PC-9 (cell line): ENCODE results near the gene SIPA1L3.

Experiments used
- EZH2 ChIP-seq: fragments of 200-600 bp; sonication (generic); IDR thresholded peaks from 2 replicates; pipeline ENCODE4 v1.8.0; 2017; ENCODE audit warnings: antibody characterized with exemption, low read depth
- TF ChIP-seq, protein P1 (sequence below): fragments of 200-600 bp; sonication (generic); conservative IDR thresholded peaks from 2 replicates; pipeline ENCODE4 v1.6.1; 2017; ENCODE audit warnings: mixed run types, antibody characterized with exemption, mild to moderate bottlenecking, moderate library complexity

DNA sequence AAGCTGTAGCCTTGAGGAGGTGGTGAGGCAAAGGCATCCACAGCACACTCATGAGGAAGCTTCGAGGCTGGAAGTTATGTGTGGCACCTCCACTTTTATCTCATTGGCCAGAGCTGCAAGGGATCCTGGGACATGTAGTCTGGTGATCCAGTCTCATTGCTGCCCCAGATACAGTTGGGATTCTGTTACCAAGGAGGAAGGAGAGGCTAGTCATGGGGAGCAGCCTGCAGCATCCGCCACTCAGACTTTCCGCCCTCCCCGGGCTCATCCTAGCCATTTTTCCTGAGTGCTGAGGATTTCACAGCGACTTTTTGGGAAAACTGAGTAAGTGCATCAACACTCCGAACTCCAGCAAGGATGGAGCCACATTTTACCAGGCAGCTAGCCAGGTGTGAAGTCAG is 242.7 kb downstream of the SIPA1L3 start:
- TF ChIP-seq, protein P1, sequence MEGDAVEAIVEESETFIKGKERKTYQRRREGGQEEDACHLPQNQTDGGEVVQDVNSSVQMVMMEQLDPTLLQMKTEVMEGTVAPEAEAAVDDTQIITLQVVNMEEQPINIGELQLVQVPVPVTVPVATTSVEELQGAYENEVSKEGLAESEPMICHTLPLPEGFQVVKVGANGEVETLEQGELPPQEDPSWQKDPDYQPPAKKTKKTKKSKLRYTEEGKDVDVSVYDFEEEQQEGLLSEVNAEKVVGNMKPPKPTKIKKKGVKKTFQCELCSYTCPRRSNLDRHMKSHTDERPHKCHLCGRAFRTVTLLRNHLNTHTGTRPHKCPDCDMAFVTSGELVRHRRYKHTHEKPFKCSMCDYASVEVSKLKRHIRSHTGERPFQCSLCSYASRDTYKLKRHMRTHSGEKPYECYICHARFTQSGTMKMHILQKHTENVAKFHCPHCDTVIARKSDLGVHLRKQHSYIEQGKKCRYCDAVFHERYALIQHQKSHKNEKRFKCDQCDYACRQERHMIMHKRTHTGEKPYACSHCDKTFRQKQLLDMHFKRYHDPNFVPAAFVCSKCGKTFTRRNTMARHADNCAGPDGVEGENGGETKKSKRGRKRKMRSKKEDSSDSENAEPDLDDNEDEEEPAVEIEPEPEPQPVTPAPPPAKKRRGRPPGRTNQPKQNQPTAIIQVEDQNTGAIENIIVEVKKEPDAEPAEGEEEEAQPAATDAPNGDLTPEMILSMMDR: no peak
- TF ChIP-seq EZH2: no peak
